A549 (cell line): ENCODE data around the gene OMG. TPM values are rescaled to one million over a fixed set of nuclear protein-coding genes. Genes with fewer than 3 reads are reported as not detected.

ENCODE experiments used
- ATAC-seq, 2 experiments: fragments of 200-7000 bp in 1 of 2; fragments of >200 bp in 1 of 2; cut with Nextera tagmentation in 1 of 2; cut with Tn5 transposase in 1 of 2; 3 replicates each; pipeline versions ENCODE4 v1.8.0 to v1.9.1; 2018 to 2020; ENCODE audit warnings: mild to moderate bottlenecking in 1 of 2, moderate library complexity in 1 of 2
- CTCF ChIA-PET: fragments of 300-600 bp; sonication (Branson Sonifier 250); formaldehyde crosslinking; extraction: SDS; loops from one replicate; lab custom pipeline; 2021; ENCODE audit warnings: antibody characterized with exemption, inconsistent platforms; lab: Yijun Ruan, JAX
- POLR2A ChIA-PET: fragments of 350-600 bp; formaldehyde crosslinking; extraction: SDS; loops from one replicate; lab custom pipeline; 2021; ENCODE audit warnings: antibody characterized with exemption, inconsistent platforms; lab: Yijun Ruan, JAX
- DNase-seq, 2 experiments: peaks; one replicate each; pipeline versions ENCODE4 v3.0.0 to v3.0.0-alpha.2; 2011 to 2016; ENCODE audit warnings: low read depth in 1 of 2, low spot score in 1 of 2
- FAIRE-seq: peaks from 2 replicates; lab custom pipeline; 2011; peaks lifted over from hg19 to GRCh38; lab: Jason Lieb, UNC
- H3K27ac ChIP-seq, 2 experiments: fragments of >200 bp; sonication (Bioruptor Twin); formaldehyde crosslinking; 3 replicates each; pipeline ENCODE4 v1.5.1; 2016 to 2017
- H3K4me1 ChIP-seq: fragments of >200 bp; sonication (Bioruptor Twin); formaldehyde crosslinking; 3 replicates; pipeline ENCODE4 v1.6.1; 2016
- H3K4me2 ChIP-seq: fragments of >200 bp; sonication (Bioruptor Twin); formaldehyde crosslinking; 3 replicates; pipeline ENCODE4 v1.6.1; 2016
- H3K4me3 ChIP-seq: fragments of >200 bp; sonication (Bioruptor Twin); formaldehyde crosslinking; 3 replicates; pipeline ENCODE4 v1.5.1; 2016
- H3K9me3 ChIP-seq: fragments of >200 bp; sonication (Bioruptor Twin); formaldehyde crosslinking; 3 replicates; pipeline ENCODE4 v1.6.1; 2016
- BCL3 ChIP-seq: fragments of >200 bp; sonication (Bioruptor Twin); formaldehyde crosslinking; IDR thresholded peaks from 3 replicates; pipeline ENCODE4 v1.6.1; 2016
- CBX2 ChIP-seq: fragments of 200-600 bp; sonication (generic); IDR thresholded peaks from 2 replicates; pipeline ENCODE4 v1.6.1; 2016; ENCODE audit warnings: low read depth, mild to moderate bottlenecking, borderline replicate concordance
- CBX8 ChIP-seq: fragments of 200-600 bp; sonication (generic); IDR thresholded peaks from 2 replicates; pipeline ENCODE4 v1.6.1; 2016
- CHD2 ChIP-seq: fragments of 150-350 bp; IDR thresholded peaks from 2 replicates; pipeline ENCODE4 v1.6.1; 2014; ENCODE audit warnings: low read length; ENCODE audit not compliant: partially characterized antibody
- CTCF ChIP-seq: fragments of >200 bp; sonication (Bioruptor Twin); formaldehyde crosslinking; IDR thresholded peaks from 3 replicates; pipeline ENCODE4 v1.5.1; 2016
- EHF ChIP-seq: fragments of 250-450 bp; sonication (Bioruptor Pico); IDR thresholded peaks from 2 replicates; pipeline ENCODE4 v1.5.0; 2020; ENCODE audit warnings: mild to moderate bottlenecking
- EHMT2 ChIP-seq: fragments of 200-600 bp; sonication (generic); IDR thresholded peaks from 2 replicates; pipeline ENCODE4 v1.6.1; 2016; ENCODE audit warnings: antibody characterized with exemption, low read depth, mild to moderate bottlenecking, moderate library complexity
- ELK1 ChIP-seq: fragments of 150-350 bp; IDR thresholded peaks from 2 replicates; pipeline ENCODE4 v1.6.1; 2014; ENCODE audit warnings: low read depth, mild to moderate bottlenecking, low read length
- HDAC2 ChIP-seq: fragments of 200-600 bp; sonication (generic); IDR thresholded peaks from 2 replicates; pipeline ENCODE4 v1.6.1; 2016
- HES2 ChIP-seq: fragments of >200 bp; sonication (Bioruptor Twin); formaldehyde crosslinking; IDR thresholded peaks from 2 replicates; pipeline ENCODE4 v1.6.1; 2016
- HEYL ChIP-seq: fragments of 250-450 bp; sonication (Bioruptor Pico); IDR thresholded peaks from 2 replicates; pipeline ENCODE4 v1.8.0; 2021; ENCODE audit warnings: mild to moderate bottlenecking, moderate library complexity
- HMGXB4 ChIP-seq: fragments of 250-450 bp; sonication (Bioruptor Pico); IDR thresholded peaks from 2 replicates; pipeline ENCODE4 v1.5.0; 2021; ENCODE audit warnings: mild to moderate bottlenecking, moderate library complexity, borderline replicate concordance
- HOXA7 ChIP-seq: fragments of 250-450 bp; sonication (Bioruptor Pico); IDR thresholded peaks from 2 replicates; pipeline ENCODE4 v1.5.0; 2020; ENCODE audit warnings: mild to moderate bottlenecking, moderate library complexity
- HOXB5 ChIP-seq: fragments of 250-450 bp; sonication (Bioruptor Pico); IDR thresholded peaks from 2 replicates; pipeline ENCODE4 v1.5.0; 2020; ENCODE audit warnings: mild to moderate bottlenecking, moderate library complexity
- JUN ChIP-seq, 2 experiments: fragments of >200 bp; sonication (Bioruptor Twin); formaldehyde crosslinking; IDR thresholded peaks; 2 replicates in 1 of 2; 3 replicates in 1 of 2; pipeline ENCODE4 v1.6.1; 2016 to 2017
- JUNB ChIP-seq: fragments of >200 bp; sonication (Bioruptor Twin); formaldehyde crosslinking; IDR thresholded peaks from 2 replicates; pipeline ENCODE4 v1.6.1; 2016
- KDM1A ChIP-seq: fragments of 200-600 bp; sonication (generic); IDR thresholded peaks from 2 replicates; pipeline ENCODE4 v1.6.1; 2016; ENCODE audit warnings: low read depth, mild to moderate bottlenecking
- KDM5A ChIP-seq: fragments of 200-600 bp; sonication (generic); IDR thresholded peaks from 2 replicates; pipeline ENCODE4 v1.6.1; 2016; ENCODE audit warnings: antibody characterized with exemption, mild to moderate bottlenecking
- MAX ChIP-seq: IDR thresholded peaks from 2 replicates; pipeline ENCODE4 v1.6.1; 2012
- NFE2L2 ChIP-seq: fragments of 150-350 bp; conservative IDR thresholded peaks from 2 replicates; pipeline ENCODE4 v1.6.1; 2014; ENCODE audit warnings: low read length
- NR3C1 ChIP-seq: fragments of >200 bp; sonication (Bioruptor Twin); formaldehyde crosslinking; IDR thresholded peaks from 3 replicates; pipeline ENCODE4 v1.6.1; 2017
- RARB ChIP-seq: fragments of 250-450 bp; sonication (Bioruptor Pico); IDR thresholded peaks from 2 replicates; pipeline ENCODE4 v1.8.0; 2021; ENCODE audit warnings: mild to moderate bottlenecking, moderate library complexity
- REST ChIP-seq: fragments of 200-600 bp; sonication (generic); IDR thresholded peaks from 2 replicates; pipeline ENCODE4 v1.6.1; 2016; ENCODE audit warnings: antibody characterized with exemption, mild to moderate bottlenecking, moderate library complexity
- RFX5 ChIP-seq: fragments of 450-650 bp; IDR thresholded peaks from 2 replicates; pipeline ENCODE4 v1.7.1; 2014; ENCODE audit warnings: antibody characterized with exemption, mild to moderate bottlenecking, moderate library complexity
- RNF2 ChIP-seq: fragments of 200-600 bp; sonication (generic); IDR thresholded peaks from 2 replicates; pipeline ENCODE4 v1.6.1; 2016; ENCODE audit warnings: low read depth, mild to moderate bottlenecking, antibody characterized with exemption, moderate library complexity, borderline replicate concordance
- SMC3 ChIP-seq: fragments of >200 bp; sonication (Bioruptor Twin); formaldehyde crosslinking; IDR thresholded peaks from 3 replicates; pipeline ENCODE4 v1.6.1; 2018; ENCODE audit warnings: inconsistent platforms
- ZNF302 ChIP-seq: fragments of 250-450 bp; sonication (Bioruptor Pico); IDR thresholded peaks from 2 replicates; pipeline ENCODE4 v1.9.0; 2021; ENCODE audit warnings: inconsistent platforms, mild to moderate bottlenecking, moderate library complexity
- WGBS: methylation state at CpG from one replicate; pipeline ENCODE4 v1.1.6; 2017; ENCODE audit errors: missing lambda C conversion rate; 5-methylcytosine and 5-hydroxymethylcytosine counted together
- polyA plus RNA-seq, 4 experiments: library from polyadenylated mRNA; depleted of rRNA in 3 of 4; stranded (reverse); fragments of >200 nt; fragmentation: RNase III in 1 of 4; extraction: RNeasy Plus Mini Kit Qiagen cat#74134 plus additional on column Dnase treatment in 1 of 4; gene quantifications; 2 replicates in 3 of 4; 3 replicates in 1 of 4; pipeline ENCODE4 v1.2.3, GENCODE V29; 2011 to 2017

Gene OMG
- polyA plus RNA-seq, 2 of the 4 experiments (the other 2 are of a cell fraction) = not detected

- 86% methylated on average over 4 of the region's 4 CpGs for WGBS
- Histone ChIP-seq H3K4me3 (no peak overlapping the region), H3K27ac (no peak overlapping the region), H3K9me3 (no peaks in the 10 kb centered on the region), H3K4me1 (no peaks in the 10 kb centered on the region), H3K4me2 (no peak overlapping the region)
- TF ChIP-seq ELK1 (no peak), JUN (IDR thresholded peaks at IDR 0.05) (no peak), HDAC2 (no peak), CBX2 (no peak), ZNF302 (CRISPR knock-in tag) (no peak), BCL3 (no peak), HMGXB4 (CRISPR knock-in tag) (no peak), MAX (no peak), KDM1A (no peak), RFX5 (no peak), HEYL (CRISPR knock-in tag) (no peak), HOXB5 (no peak)
- CTCF ChIA-PET = no interaction called here
- no peak for ATAC-seq
- no peak for FAIRE-seq
- POLR2A ChIA-PET = no interaction called here
- no peak for DNase-seq
Observed at GRCh38 chr17:31321966-31322365, 24.9 kb upstream of the OMG start.

GRCh38 chr17:31321481-31321880 is 24.4 kb upstream of the OMG start, which contains the start of gene EVI2A:
Gene EVI2A, minus strand, starts transcription at chr17:31321622. Its CDS starts 2,609 bp downstream, at chr17:31319013.
- Histone ChIP-seq H3K27ac (no peak within 1 kb of the TSS), H3K4me1 (no peaks in the 10 kb centered on the region), H3K4me3 (no peak within 1 kb of the TSS), H3K4me2 (no peak within 1 kb of the TSS), H3K9me3 (no peaks in the 10 kb centered on the region)
- ATAC-seq (no peak), DNase-seq (no peak), FAIRE-seq (no peak)
- ChIA-PET CTCF (no interaction called here), POLR2A (no interaction called here)
- WGBS = 93% methylated on average over 3 of the region's 3 CpGs
- TF ChIP-seq HES2 = no peak
- TF ChIP-seq SMC3 = no peak
- no peak for TF ChIP-seq RNF2
- no peak for TF ChIP-seq KDM1A
- no peak for TF ChIP-seq CBX8
- TF ChIP-seq NFE2L2 = no peak
- no peak for TF ChIP-seq HOXB5
- TF ChIP-seq EHF = no peak
- no peak for TF ChIP-seq KDM5A
- TF ChIP-seq EHMT2 = no peak

- Histone ChIP-seq H3K4me1 (no peaks in the 10 kb centered on the region), H3K4me3 (no peak overlapping the region), H3K9me3 (no peaks in the 10 kb centered on the region), H3K27ac (no peak overlapping the region), H3K4me2 (no peak overlapping the region)
- 91% methylated on average over 1 of the region's 1 CpG for WGBS
- ChIA-PET POLR2A (no interaction called here), CTCF (no interaction called here)
- no peak for DNase-seq
- ATAC-seq = no peak
- no peak for FAIRE-seq
- TF ChIP-seq CTCF (no peak), NR3C1 (no peak), JUNB (no peak), HOXA7 (CRISPR knock-in tag) (no peak), REST (no peak), KDM5A (no peak), CHD2 (no peak), RARB (CRISPR knock-in tag) (no peak)
Observed at GRCh38 chr17:31320791-31321190, 23.8 kb upstream of the OMG start.
